Pancreas (tissue), 10 donors: ENCODE results near the gene MAPK13. TPM values are rescaled to one million over a fixed set of nuclear protein-coding genes. Genes with fewer than 3 reads are reported as not detected.
A peak's percentile ranks its signal among the peaks of the same experiment; 100 is the strongest.

Source experiments
- ATAC-seq, 4 donors: fragments of 200-7000 bp; cut with Tn5 transposase; one replicate each; pipeline versions ENCODE4 v1.8.0 to v1.9.1; 2020; ENCODE audit warnings: mild to moderate bottlenecking in 4 of 4, moderate library complexity in 4 of 4
- DNase-seq, 6 donors: peaks; one replicate each; pipeline ENCODE4 v3.0.0-alpha.2; 2020
- FAIRE-seq: peaks from 2 replicates; lab custom pipeline; 2012; peaks lifted over from hg19 to GRCh38; lab: Jason Lieb, UNC
- H3K27ac ChIP-seq, 4 donors: fragments of 200-600 bp; sonication (generic); 1 replicate in 3 of 4; 2 replicates in 1 of 4; pipeline versions ENCODE4 v1.5.0 to v1.8.0; 2020
- H3K27me3 ChIP-seq, 4 donors: fragments of 200-600 bp; one replicate each; pipeline ENCODE4 v1.8.0; 2021
- H3K36me3 ChIP-seq, 3 donors: fragments of 200-600 bp; sonication (generic) in 1 of 3; one replicate each; pipeline versions ENCODE4 v1.5.0 to v1.8.0; 2020 to 2021
- H3K4me1 ChIP-seq, 3 donors: fragments of 200-600 bp; one replicate each; pipeline ENCODE4 v1.8.0; 2021
- H3K4me3 ChIP-seq, 4 donors: fragments of 200-600 bp; sonication (generic) in 2 of 4; one replicate each; pipeline versions ENCODE4 v1.5.0 to v1.8.0; 2020 to 2021
- H3K9me3 ChIP-seq, 4 donors: fragments of 200-600 bp; one replicate each; pipeline ENCODE4 v1.8.0; 2021
- WGBS, 2 donors: extraction: QIAGEN DNeasy Blood & Tissue Kit; methylation state at CpG; one replicate each; pipeline ENCODE4 v1.1.7; 2013; 5-methylcytosine and 5-hydroxymethylcytosine counted together
- intact Hi-C, 3 donors: fragments of 100-400 bp; cut with DNase I; formaldehyde crosslinking; loops; one replicate each; pipeline versions ENCODE4 v1.11.1 to v1.14.2; 2022
- polyA plus RNA-seq, 2 donors: library from polyadenylated mRNA; stranded (reverse); fragments of 200-250 nt; gene quantifications; one replicate each; pipeline ENCODE4 v1.2.3, GENCODE V29; 2013
- total RNA-seq, 6 donors: library from RNA; stranded (reverse); fragmentation: NEBNext Ultra II Directional in 4 of 6; extraction: Animal tissue kit (Norgen Biotek cat#: 25700) in 4 of 6; gene quantifications; one replicate each; pipeline versions ENCODE4 v1.2.1 to v1.2.4, GENCODE V29; 2021 to 2023
- TF ChIP-seq, protein P1 (sequence below), 4 donors: fragments of 200-600 bp; sonication (generic) in 3 of 4; IDR thresholded peaks; one replicate each; pipeline versions ENCODE4 v1.5.0 to v1.8.0; 2021; ENCODE audit warnings: antibody characterized with exemption in 4 of 4
- donor health status: healthy with polysubstance abuse.
- donor health status: DM: no; HTN: no; CAD: no; lungs with moderate emphysema.
- donor health status: DM: no; HTN: no; CAD: no.
- donor health status: control.
- donor health status: control.
- donor health status: Bipolar disorder and iron deficiency.
- donor health status: DM: yes; HTN: yes; CAD: no.
- donor health status: DM: no; HTN: no; CAD: no.
- donor health status: DM: no; HTN: no; CAD: no.
- donor health status: DM: yes; HTN: yes; CAD: no.

The MAPK13 gene
- total and polyA plus RNA-seq, 8 donors: 20.2 to 46.3 (median 34.0) TPM

GRCh38 chr6:36116066-36116864 is 14.0 kb upstream of the MAPK13 start:
- no peak overlapping the region for H3K27ac ChIP-seq
- no peaks in the 10 kb centered on the region for H3K9me3 ChIP-seq
- H3K4me1 ChIP-seq: peaks cover 0 to 7% (median 0%) of the 10 kb centered on the region in 3 donors
- H3K4me3 ChIP-seq: no peak overlapping the region
- WGBS, 2 donors: 44 to 55% methylated on average over 3 of the region's 3 CpGs
- no peak for ATAC-seq
- no peak for FAIRE-seq
- TF ChIP-seq, protein P1, sequence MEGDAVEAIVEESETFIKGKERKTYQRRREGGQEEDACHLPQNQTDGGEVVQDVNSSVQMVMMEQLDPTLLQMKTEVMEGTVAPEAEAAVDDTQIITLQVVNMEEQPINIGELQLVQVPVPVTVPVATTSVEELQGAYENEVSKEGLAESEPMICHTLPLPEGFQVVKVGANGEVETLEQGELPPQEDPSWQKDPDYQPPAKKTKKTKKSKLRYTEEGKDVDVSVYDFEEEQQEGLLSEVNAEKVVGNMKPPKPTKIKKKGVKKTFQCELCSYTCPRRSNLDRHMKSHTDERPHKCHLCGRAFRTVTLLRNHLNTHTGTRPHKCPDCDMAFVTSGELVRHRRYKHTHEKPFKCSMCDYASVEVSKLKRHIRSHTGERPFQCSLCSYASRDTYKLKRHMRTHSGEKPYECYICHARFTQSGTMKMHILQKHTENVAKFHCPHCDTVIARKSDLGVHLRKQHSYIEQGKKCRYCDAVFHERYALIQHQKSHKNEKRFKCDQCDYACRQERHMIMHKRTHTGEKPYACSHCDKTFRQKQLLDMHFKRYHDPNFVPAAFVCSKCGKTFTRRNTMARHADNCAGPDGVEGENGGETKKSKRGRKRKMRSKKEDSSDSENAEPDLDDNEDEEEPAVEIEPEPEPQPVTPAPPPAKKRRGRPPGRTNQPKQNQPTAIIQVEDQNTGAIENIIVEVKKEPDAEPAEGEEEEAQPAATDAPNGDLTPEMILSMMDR (IDR thresholded peaks at IDR 0.05): no peak
- no peak for DNase-seq
- intact Hi-C loops: no loop called here
- no peaks in the 10 kb centered on the region for H3K27me3 ChIP-seq
- peaks cover 0 to 7% (median 0%) of the 10 kb centered on the region in 3 donors for H3K36me3 ChIP-seq

DNA sequence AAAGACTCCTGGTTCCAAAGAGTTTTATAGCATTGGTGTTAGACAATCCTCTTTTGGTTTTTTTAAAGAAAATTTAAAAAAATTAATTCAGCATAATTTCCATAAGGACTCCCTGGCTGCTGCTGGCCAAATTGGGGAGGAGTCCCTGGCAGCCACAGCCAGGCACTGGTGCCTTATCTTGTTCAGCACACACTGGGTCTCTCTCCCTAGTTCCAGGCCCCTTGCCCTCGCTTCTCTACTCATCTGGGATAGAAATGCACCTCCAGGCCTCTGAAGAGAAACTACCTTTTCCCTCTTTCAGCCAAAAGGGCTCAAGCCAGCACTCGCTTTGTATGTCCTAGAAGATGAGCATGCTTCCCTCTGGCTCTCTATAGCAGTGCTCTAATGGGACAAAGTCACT is 13.4 kb upstream of the MAPK13 start:
- TF ChIP-seq, protein P1 (IDR thresholded peaks at IDR 0.05): no peak
- no peak overlapping the region for H3K27ac ChIP-seq
- H3K4me3 ChIP-seq: no peak overlapping the region
- no peak for FAIRE-seq
- peaks cover 0 to 7% (median 0%) of the 10 kb centered on the region in 3 donors for H3K4me1 ChIP-seq
- H3K27me3 ChIP-seq: no peaks in the 10 kb centered on the region
- no peaks in the 10 kb centered on the region for H3K9me3 ChIP-seq
- DNase-seq: no peak
- peaks cover 0 to 7% (median 0%) of the 10 kb centered on the region in 3 donors for H3K36me3 ChIP-seq
- 89 to 95% methylated on average over 2 of the region's 2 CpGs for WGBS, 2 donors
- no peak for ATAC-seq
- intact Hi-C loops: no loop called here

- WGBS, 2 donors: 90 to 91% methylated on average over 8 of the region's 8 CpGs
- FAIRE-seq (no peak), DNase-seq (no peak), ATAC-seq (no peak)
- Histone ChIP-seq H3K36me3 (peaks cover 0 to 7% (median 0%) of the 10 kb centered on the region in 3 donors), H3K4me1 (peaks cover 0 to 7% (median 0%) of the 10 kb centered on the region in 3 donors), H3K27me3 (no peaks in the 10 kb centered on the region), H3K9me3 (no peaks in the 10 kb centered on the region), H3K27ac (no peak overlapping the region), H3K4me3 (no peak overlapping the region)
- TF ChIP-seq, protein P1 (IDR thresholded peaks at IDR 0.05): no peak
- intact Hi-C loops: no loop called here
Observed at GRCh38 chr6:36117658-36118549, 12.4 kb upstream of the MAPK13 start.

DNA sequence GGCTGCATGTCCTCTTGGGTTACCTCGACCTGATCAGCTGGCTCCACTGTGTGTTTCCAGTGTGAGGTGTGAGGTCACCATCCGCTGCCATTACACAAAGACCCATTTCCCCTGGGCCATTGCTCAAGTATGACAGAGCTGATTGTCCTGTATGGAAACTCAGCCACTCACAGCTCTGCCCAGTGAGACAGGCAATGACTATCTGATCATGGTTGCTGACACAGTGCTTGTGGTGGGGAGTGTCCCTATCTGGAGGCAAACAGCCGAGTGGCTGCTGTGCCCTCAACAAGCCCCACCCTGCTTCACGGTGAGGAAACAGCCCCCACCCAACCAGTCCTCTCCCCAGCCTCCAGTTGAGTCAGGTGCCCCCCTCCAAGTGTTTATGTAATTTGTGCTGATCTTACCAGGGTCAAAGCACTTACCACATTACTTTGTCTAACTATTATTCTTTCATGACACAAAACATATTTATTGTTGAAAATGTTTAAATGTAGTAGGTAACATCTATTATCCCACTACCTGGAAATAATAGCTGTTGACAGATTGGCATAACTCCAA is 11.7 kb upstream of the MAPK13 start:
- Histone ChIP-seq H3K4me3 (no peak overlapping the region), H3K27me3 (no peaks in the 10 kb centered on the region), H3K27ac (no peak overlapping the region), H3K36me3 (peaks cover 0 to 7% (median 0%) of the 10 kb centered on the region in 3 donors), H3K4me1 (peaks cover 0 to 7% (median 0%) of the 10 kb centered on the region in 3 donors), H3K9me3 (no peaks in the 10 kb centered on the region)
- DNase-seq: no peak
- TF ChIP-seq, protein P1 (IDR thresholded peaks at IDR 0.05): no peak
- no peak for FAIRE-seq
- intact Hi-C loops: no loop called here
- ATAC-seq: peak in 3 of 4 donors; percentile 12 to 42 (median 40)
- 64 to 67% methylated on average over 4 of the region's 4 CpGs for WGBS, 2 donors
